ENCODE measurements around the gene MED12L.

DNA sequence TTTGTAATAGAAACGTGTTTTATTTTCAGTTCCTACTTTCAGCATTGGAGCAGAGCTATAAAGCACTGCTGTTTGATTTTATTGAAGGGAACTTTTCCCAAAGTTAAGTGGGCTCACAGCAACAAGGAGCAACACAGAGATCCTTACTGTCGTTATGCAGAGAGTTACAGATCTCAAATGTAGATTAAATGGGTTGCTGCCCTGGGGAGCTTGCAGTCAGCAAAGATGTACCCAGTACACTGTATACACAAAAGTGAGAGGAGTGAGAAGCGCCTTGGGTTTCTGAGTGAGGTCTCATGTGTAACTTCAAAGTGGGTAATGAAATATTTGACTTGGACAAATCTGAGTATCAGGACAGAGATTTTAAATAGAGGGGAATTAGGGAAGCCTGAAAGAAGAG is 47.7 kb downstream of the MED12L start:
- TF ChIP-seq CTCF (IDR thresholded peaks at IDR 0.05) (no peak), POLR2A (IDR thresholded peaks at IDR 0.05) (no peak)
